Effector memory CD4-positive, alpha-beta T cell (primary cell): ENCODE data around the gene HECW1.

Experiments used
- DNase-seq, 3 donors: peaks; one replicate each; pipeline ENCODE4 v3.0.0-alpha.2; 2020
- H3K27ac ChIP-seq: 2 replicates; pipeline ENCODE4 v1.7.0; 2013; ENCODE audit warnings: mild to moderate bottlenecking, low read length, moderate library complexity; ENCODE audit not compliant: insufficient read depth, poor library complexity, severe bottlenecking
- H3K27me3 ChIP-seq: replicated peaks from 2 replicates; pipeline ENCODE4 v1.7.0; 2013; ENCODE audit warnings: mild to moderate bottlenecking, low read length; ENCODE audit not compliant: insufficient read depth, control insufficient read depth, poor library complexity, severe bottlenecking
- H3K36me3 ChIP-seq: 2 replicates; pipeline ENCODE4 v1.7.0; 2013; ENCODE audit warnings: mild to moderate bottlenecking, low read length, moderate library complexity; ENCODE audit not compliant: control insufficient read depth, insufficient read depth
- H3K4me1 ChIP-seq: 2 replicates; pipeline ENCODE4 v1.7.0; 2013; ENCODE audit warnings: low read length, mild to moderate bottlenecking; ENCODE audit not compliant: control insufficient read depth, insufficient read depth, poor library complexity, severe bottlenecking
- H3K4me3 ChIP-seq: 2 replicates; pipeline ENCODE4 v1.7.0; 2013; ENCODE audit warnings: low read length, low read depth, mild to moderate bottlenecking; ENCODE audit not compliant: insufficient read depth, poor library complexity, severe bottlenecking
- H3K9me3 ChIP-seq: 2 replicates; pipeline ENCODE4 v1.7.0; 2013; ENCODE audit warnings: mild to moderate bottlenecking, low read length, moderate library complexity; ENCODE audit not compliant: control insufficient read depth

HECW1 gene

DNA sequence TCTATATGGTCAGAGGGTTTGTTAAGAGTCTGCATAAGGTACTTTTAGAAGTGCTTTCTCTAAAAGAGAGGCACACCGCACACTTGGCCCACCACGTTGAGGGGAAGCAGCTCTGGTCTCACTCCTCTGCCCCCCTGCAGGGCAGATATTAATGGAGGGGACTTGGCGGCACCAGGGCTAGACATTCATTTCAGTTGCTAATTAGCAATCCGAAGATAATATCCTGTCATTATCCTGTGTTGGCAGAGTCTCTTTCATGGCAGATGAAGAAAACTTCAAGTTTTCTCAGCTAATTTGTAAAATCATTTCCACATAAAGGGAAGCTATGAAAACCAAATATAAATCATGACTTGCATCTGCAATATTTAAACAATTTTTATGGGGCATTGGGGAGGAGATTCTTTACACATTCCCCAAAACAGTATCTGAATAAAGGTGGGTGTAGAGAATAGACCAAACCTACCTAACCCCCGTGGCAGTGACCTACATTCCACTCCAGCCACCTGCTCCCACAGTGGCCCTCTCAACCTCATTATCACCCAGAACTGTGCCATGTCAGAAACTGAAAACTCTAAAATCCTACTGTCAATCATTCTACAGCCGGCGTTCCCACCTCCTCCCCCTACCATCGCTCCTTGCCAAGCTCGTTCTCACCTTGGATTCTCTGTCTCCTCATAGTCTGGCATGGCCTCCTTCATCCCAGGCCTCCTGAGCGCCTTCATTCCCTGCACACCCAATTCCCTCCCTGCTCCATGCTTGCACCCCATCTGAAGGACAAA lies 416.3 kb downstream of the HECW1 start:
- Histone ChIP-seq H3K27me3 (no peaks in the 10 kb centered on the region), H3K4me1 (no peaks in the 10 kb centered on the region), H3K9me3 (no peaks in the 10 kb centered on the region), H3K4me3 (no peak overlapping the region), H3K36me3 (no peaks in the 10 kb centered on the region), H3K27ac (no peak overlapping the region)
- DNase-seq = no peak

DNA sequence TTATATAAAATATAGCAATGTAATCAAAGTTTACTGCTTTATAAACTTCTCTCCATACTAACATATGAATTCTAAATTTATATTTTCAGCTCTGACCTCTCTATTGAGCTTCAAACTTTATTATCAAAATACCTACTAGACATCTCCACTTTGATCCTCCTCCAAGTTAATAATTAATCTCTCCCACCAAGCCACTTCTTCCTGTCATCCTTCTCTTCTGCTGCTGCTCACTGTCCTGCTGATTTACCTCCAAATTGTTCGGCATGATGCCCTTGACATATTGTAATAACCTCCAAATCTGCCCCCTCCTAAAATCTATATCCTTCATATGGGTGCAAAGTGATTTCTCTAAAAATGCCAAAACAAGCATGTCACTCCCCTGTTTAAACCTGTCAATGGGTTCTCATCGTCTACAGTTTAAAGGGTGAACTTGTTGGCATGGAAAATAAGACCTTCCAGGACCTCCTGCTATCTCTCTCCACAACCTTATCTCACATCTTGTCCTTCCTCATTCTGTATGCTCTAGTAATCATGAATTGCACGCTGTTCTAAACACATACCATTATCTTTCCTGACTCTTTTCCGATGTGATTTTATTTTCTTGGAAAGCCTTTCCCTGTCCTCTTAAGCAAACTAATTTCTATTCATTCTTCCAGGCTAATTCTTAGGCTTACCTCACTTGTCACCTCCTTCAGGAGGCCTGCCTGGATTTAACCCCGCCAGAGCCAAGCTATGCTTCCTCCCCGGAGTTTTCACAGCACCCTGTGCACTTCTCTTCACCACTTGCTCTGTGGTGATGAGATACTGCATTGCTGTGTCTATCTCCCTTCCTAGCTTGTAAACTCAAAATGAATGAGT lies 418.3 kb downstream of the HECW1 start:
- no peaks in the 10 kb centered on the region for H3K9me3 ChIP-seq
- H3K4me3 ChIP-seq = no peak overlapping the region
- no peaks in the 10 kb centered on the region for H3K4me1 ChIP-seq
- no peak overlapping the region for H3K27ac ChIP-seq
- DNase-seq = no peak
- H3K36me3 ChIP-seq = no peaks in the 10 kb centered on the region
- no peaks in the 10 kb centered on the region for H3K27me3 ChIP-seq

DNA sequence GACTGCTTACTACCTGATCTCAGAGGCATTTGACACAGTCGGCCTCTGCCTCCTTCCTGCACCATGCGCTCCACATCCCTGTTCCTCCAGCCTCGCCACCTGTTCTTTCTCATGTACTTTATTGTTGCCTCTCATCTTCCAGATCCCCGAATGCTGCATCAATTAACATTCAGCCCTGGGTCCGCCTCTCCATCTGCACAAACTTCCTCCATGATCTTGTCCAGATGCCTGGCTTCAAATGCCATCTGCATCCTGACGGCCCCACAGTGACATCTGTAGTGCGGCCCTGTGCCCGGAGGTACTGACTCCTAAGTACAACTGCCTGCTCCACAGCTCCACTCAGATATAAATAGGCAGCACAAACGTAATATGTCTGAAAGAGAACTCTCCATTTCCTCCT lies 419.3 kb downstream of the HECW1 start:
- Histone ChIP-seq H3K27me3 (no peaks in the 10 kb centered on the region), H3K4me3 (no peak overlapping the region), H3K9me3 (no peaks in the 10 kb centered on the region), H3K36me3 (no peaks in the 10 kb centered on the region), H3K4me1 (no peaks in the 10 kb centered on the region), H3K27ac (no peak overlapping the region)
- DNase-seq = no peak

DNA sequence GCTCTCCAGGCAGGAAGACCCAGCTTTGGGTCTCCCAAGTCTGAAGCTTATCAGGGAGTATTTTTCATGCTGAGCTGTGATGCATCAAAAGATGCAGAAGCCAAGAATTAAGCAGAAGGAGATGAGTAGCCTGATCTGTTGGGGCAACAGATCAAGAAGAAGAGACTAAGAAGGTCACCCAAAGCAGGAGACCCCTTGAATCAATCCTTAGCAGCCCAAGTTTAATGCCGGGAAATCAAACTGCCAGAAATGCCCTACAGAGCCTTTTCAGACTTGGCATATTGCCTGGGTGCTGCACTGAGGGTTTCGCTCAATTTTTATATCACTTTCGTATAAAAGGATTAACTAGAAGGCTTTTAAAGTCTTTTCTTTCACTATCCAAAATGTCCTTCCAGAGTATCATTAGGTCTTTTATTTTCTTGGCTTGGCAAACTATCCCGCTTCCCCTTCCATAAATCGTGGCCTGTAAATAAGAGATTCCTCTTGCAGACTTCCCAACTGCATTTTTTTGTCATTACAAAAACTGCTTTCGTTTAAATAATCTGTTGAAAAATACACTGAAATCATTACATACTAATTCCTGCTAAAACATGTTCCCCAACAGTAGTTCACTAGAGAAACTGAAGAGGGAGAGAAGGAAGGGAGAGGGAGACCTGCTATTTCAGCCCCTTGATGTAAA lies 421.5 kb downstream of the HECW1 start:
- H3K4me3 ChIP-seq = no peak overlapping the region
- no peaks in the 10 kb centered on the region for H3K9me3 ChIP-seq
- H3K27ac ChIP-seq = no peak overlapping the region
- H3K27me3 ChIP-seq = no peaks in the 10 kb centered on the region
- DNase-seq = no peak
- no peaks in the 10 kb centered on the region for H3K4me1 ChIP-seq
- no peaks in the 10 kb centered on the region for H3K36me3 ChIP-seq

DNA sequence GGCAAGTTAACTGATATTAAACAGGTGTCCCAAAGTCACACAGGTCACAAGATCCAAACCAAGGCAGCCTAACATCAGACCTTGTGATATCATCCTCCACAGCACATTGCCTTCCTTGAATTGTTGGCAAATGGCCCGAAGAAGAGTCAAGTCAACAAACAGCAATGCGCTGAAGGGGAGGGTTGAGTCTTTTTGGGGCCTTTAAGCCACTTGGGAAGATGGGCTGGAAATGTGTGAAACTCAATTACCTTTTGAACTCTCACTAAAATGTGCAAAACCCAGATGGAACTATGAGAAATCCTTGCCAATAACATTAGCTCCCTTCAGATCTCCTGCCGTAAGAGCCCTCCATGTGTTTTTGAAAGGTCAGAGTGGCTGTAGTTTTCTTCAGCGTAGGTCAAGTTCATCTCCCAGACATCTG lies 422.6 kb downstream of the HECW1 start:
- DNase-seq = no peak

DNA sequence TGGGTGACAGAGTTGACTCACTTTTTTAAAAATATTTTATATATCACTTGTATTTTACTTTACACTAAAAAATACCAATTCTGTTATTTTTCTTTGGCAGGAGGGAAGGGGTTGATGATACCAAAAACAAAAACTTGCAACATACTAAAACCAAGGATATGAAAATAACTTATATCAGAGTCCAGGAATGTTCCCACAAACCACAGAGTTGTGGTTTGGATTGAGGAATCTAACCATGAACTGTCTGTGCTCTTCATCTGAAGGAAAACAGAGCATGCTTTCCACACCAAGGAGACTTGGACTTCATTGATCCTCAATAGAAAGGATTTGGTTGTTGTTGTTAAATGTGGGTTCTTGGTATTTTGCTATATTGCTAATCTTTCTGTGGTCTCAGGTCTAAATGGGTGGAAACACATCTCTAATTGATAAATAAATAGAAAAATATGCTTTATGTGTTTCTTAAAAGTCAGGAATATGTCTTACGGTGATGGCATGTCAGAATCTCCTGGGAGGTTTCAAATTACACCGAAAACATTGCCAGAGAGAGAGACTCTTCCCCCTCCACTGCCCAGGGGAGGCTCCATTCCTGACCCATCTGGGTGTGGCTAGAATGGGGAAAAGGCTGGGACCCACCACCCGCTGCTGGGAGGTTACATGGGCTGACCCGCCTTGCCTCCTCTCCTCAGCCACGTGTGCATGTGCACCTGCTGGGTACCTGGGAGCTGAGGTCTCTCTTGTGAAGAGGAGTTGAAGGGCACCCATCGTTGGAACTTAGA lies 423.6 kb downstream of the HECW1 start:
- Histone ChIP-seq H3K27me3 (no peaks in the 10 kb centered on the region), H3K4me1 (no peaks in the 10 kb centered on the region), H3K36me3 (no peaks in the 10 kb centered on the region), H3K27ac (no peak overlapping the region), H3K9me3 (no peaks in the 10 kb centered on the region), H3K4me3 (no peak overlapping the region)
- no peak for DNase-seq

More for the DNA sequence above, 422.6 kb downstream of the HECW1 start:
- no peak overlapping the region for H3K4me3 ChIP-seq
- H3K9me3 ChIP-seq = no peaks in the 10 kb centered on the region
- H3K27ac ChIP-seq = no peak overlapping the region
- no peaks in the 10 kb centered on the region for H3K4me1 ChIP-seq
- no peaks in the 10 kb centered on the region for H3K27me3 ChIP-seq
- H3K36me3 ChIP-seq = no peaks in the 10 kb centered on the region

DNA sequence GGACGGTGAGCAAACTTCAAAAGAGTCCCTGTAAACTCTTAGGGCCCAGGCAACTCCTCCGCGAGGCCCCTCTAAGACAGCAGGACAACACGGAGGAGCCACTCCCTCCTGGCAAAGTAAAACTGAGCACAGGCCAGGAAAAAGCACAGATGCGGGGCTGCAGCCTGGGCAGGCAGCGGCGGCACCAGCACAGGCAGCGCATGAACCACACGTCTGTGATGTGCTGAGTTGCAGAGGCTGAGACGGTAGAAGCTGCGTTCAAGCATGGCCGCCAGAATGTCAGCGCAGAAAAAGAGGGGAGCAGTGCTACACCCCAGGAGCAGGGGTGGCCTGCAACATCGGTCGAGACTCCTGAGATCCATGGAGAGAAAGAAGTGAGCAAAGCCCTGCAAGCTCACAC lies 424.3 kb downstream of the HECW1 start:
- no peaks in the 10 kb centered on the region for H3K4me1 ChIP-seq
- H3K36me3 ChIP-seq = no peaks in the 10 kb centered on the region
- no peak overlapping the region for H3K27ac ChIP-seq
- no peaks in the 10 kb centered on the region for H3K9me3 ChIP-seq
- no peaks in the 10 kb centered on the region for H3K27me3 ChIP-seq
- no peak overlapping the region for H3K4me3 ChIP-seq
- no peak for DNase-seq

DNA sequence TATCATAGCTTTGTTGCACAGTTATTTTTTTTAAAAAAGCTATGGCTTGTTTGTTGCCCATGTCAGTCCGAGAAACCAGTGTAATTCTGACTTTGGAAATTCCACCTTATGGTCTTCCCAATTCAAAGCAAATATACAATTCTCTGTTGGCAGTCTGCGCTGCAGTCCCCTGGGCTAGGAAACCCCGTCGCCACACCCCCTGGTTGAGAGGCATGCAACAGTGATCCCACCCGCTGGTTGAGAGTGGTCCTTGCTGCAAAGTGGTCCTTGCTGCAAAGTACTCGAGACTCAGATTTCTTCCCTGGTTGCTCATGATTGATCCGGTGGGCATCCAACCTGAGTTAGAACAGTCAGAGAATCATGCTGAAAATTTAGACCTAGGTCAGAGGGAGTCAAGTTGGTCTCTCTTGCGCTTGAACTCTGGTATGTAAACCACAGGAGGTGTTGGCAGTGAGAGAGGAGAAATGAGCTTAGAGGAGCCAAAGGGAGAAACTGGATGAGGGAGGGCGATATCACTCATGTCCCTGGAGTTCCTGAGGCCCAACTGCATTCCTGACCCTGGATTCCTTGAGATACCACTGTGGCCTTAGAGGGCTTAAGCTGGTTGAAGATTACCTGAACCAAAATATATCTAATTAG lies 425.4 kb downstream of the HECW1 start:
- no peak for DNase-seq
- Histone ChIP-seq H3K4me1 (no peaks in the 10 kb centered on the region), H3K27ac (no peak overlapping the region), H3K36me3 (no peaks in the 10 kb centered on the region), H3K9me3 (no peaks in the 10 kb centered on the region), H3K27me3 (no peaks in the 10 kb centered on the region), H3K4me3 (no peak overlapping the region)

DNA sequence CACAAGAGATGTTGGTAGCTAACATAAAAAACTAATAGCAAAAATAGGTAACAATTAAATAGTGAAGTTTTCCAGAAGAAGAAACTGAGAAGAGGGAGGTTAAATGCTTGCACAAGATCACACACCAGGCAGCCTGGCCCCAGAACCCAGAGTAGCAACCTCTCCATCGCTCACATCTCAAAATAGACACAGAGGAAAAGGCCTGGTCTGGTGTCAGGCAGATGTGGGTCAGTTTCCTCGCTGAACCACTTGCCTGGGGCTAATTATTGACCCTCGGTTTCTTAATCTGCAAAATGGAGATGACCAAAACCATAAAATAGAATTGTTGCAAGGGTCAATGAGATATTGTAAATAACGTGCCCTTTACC lies 425.9 kb downstream of the HECW1 start:
- Histone ChIP-seq H3K4me1 (no peaks in the 10 kb centered on the region), H3K9me3 (no peaks in the 10 kb centered on the region), H3K36me3 (no peaks in the 10 kb centered on the region), H3K4me3 (no peak overlapping the region), H3K27ac (no peak overlapping the region), H3K27me3 (no peaks in the 10 kb centered on the region)
- no peak for DNase-seq
